K562 (cell line): ENCODE measurements around the gene INTS6L. TPM values are rescaled to one million over a fixed set of nuclear protein-coding genes. Genes with fewer than 3 reads are reported as not detected.
A peak's percentile ranks its signal among the peaks of the same experiment; 100 is the strongest.

Source experiments
- CTBP1 ChIP-seq: fragments of 450-650 bp; IDR thresholded peaks from 2 replicates; pipeline ENCODE4 v1.6.1; 2016; ENCODE audit warnings: borderline replicate concordance
- CUX1 ChIP-seq: fragments of 200-800 bp; sonication (Bioruptor generic); IDR thresholded peaks from 2 replicates; pipeline ENCODE4 v1.6.1; 2016; ENCODE audit warnings: missing genetic modification characterization, missing compliant biosample characterization
- ETS1 ChIP-seq: conservative IDR thresholded peaks from 2 replicates; pipeline ENCODE4 v1.6.1; 2011; ENCODE audit warnings: low read depth, mild to moderate bottlenecking, low read length; ENCODE audit not compliant: control insufficient read depth
- MIER1 ChIP-seq: fragments of 450-650 bp; IDR thresholded peaks from 2 replicates; pipeline ENCODE4 v1.6.1; 2016; ENCODE audit warnings: antibody characterized with exemption, mild to moderate bottlenecking, low read depth
- POLR2B ChIP-seq: fragments of 450-650 bp; IDR thresholded peaks from 2 replicates; pipeline ENCODE4 v1.6.1; 2018; ENCODE audit warnings: low read depth; ENCODE audit not compliant: partially characterized antibody
- POLR3A ChIP-seq: IDR thresholded peaks from 2 replicates; pipeline ENCODE4 v1.6.1; 2011; ENCODE audit warnings: borderline replicate concordance, mild to moderate bottlenecking, moderate library complexity; ENCODE audit not compliant: insufficient read length, insufficient read depth; ENCODE audit errors: extremely low read depth
- SNIP1 ChIP-seq: fragments of 450-650 bp; IDR thresholded peaks from 2 replicates; pipeline ENCODE4 v1.7.1; 2017; ENCODE audit warnings: low read depth, mild to moderate bottlenecking
- SRSF1 ChIP-seq: fragments of 200-400 bp; formaldehyde crosslinking; IDR thresholded peaks from 2 replicates; pipeline ENCODE4 v1.6.1; 2017; ENCODE audit warnings: mild to moderate bottlenecking, low read depth, low read length, moderate library complexity
- TEAD4 ChIP-seq, 2 experiments: sonication (generic) in 1 of 2; formaldehyde crosslinking in 1 of 2; IDR thresholded peaks; 2 replicates each; pipeline versions ENCODE4 v1.6.1 to v1.8.0; 2012 to 2022; ENCODE audit warnings: borderline replicate concordance in 1 of 2, inconsistent platforms in 1 of 2, low read length in 1 of 2, mild to moderate bottlenecking in 1 of 2, missing genetic modification reagents in 1 of 2
- ZBTB11 ChIP-seq, 3 experiments: fragments of 200-800 bp in 1 of 3; fragments of 250-450 bp in 1 of 3; fragments of 450-650 bp in 1 of 3; sonication (Bioruptor Pico) in 1 of 3; sonication (Bioruptor generic) in 1 of 3; formaldehyde crosslinking in 1 of 3; IDR thresholded peaks; 2 replicates each; pipeline versions ENCODE4 v1.6.1 to v1.8.0; 2016 to 2022; ENCODE audit warnings: mild to moderate bottlenecking in 2 of 3, missing genetic modification characterization in 2 of 3, missing compliant biosample characterization in 1 of 3, moderate library complexity in 1 of 3
- ZNF3 ChIP-seq: fragments of 250-450 bp; sonication (Bioruptor Pico); IDR thresholded peaks from 2 replicates; pipeline ENCODE4 v1.5.0; 2021; ENCODE audit warnings: mild to moderate bottlenecking, moderate library complexity
- ZNF384 ChIP-seq: IDR thresholded peaks from 2 replicates; pipeline ENCODE4 v1.6.1; 2012; ENCODE audit warnings: low read depth, low read length, improper control_type of control experiment
- ZNF668 ChIP-seq: fragments of 250-450 bp; sonication (Bioruptor Pico); IDR thresholded peaks from 2 replicates; pipeline ENCODE4 v1.8.0; 2022; ENCODE audit warnings: mild to moderate bottlenecking, inconsistent platforms
- ZNF696 ChIP-seq: fragments of 250-450 bp; sonication (Bioruptor Pico); conservative IDR thresholded peaks from 2 replicates; pipeline ENCODE4 v1.4.0; 2020; ENCODE audit warnings: mild to moderate bottlenecking, moderate library complexity
- polyA plus RNA-seq, 8 experiments: library from polyadenylated mRNA; depleted of rRNA in 4 of 8; stranded (reverse) in 5 of 8; unstranded in 3 of 8; fragments of >200 nt; fragmentation: Nextera tagmentation in 2 of 8; fragmentation: Illumina TruSeq in 1 of 8; extraction: Ambion mirVana in 2 of 8; extraction: Trizol in 1 of 8; gene quantifications; 2 replicates each; pipeline versions ENCODE4 v1.2.1 to v1.2.3, GENCODE V29; 2011 to 2014; ENCODE audit warnings: inconsistent platforms in 1 of 8, missing spikeins in 1 of 8
- total RNA-seq, 7 experiments: library from RNA; depleted of rRNA in 6 of 7; stranded (reverse); fragments of >200 nt in 6 of 7; fragmentation: Illumina TruSeq in 2 of 7; extraction: Trizol in 2 of 7; gene quantifications; 2 replicates each; pipeline versions ENCODE4 v1.2.1 to v1.2.3, GENCODE V29; 2011 to 2021; ENCODE audit warnings: low replicate concordance in 1 of 7

INTS6L gene
- total and polyA plus RNA-seq, 9 of the 15 experiments (the other 6 are each of a cell fraction or from before 2014, with no cell fraction given), result 6.1 to 44.9 (median 21.9) TPM

- TF ChIP-seq TEAD4 (IDR thresholded peaks at IDR 0.05; ENCODE audit: low read length) (no peak), TEAD4 (CRISPR knock-in tag; IDR thresholded peaks at IDR 0.05; ENCODE audit: borderline replicate concordance) (no peak), MIER1 (no peak), ZNF696 (no peak), ZNF3 (CRISPR knock-in tag) (no peak), ZNF384 (no peak), CTBP1 (peak; percentile 66; the same call in 1 of the 2 replicates), SRSF1 (no peak), POLR2B (peak; percentile 93), SNIP1 (no peak), ETS1 (no peak), ZBTB11 (CRISPR knock-in tag; IDR thresholded peaks at IDR 0.05) (no peak; a peak in 1 of 6 replicates), POLR3A (no peak), CUX1 (CRISPR knock-in tag) (no peak), ZNF668 (CRISPR knock-in tag) (no peak)
These were observed at the start of gene INTS6L (continued) for GRCh38 chrX:135520553-135521404.
